ENCODE results near the gene CPT1B. TPM values are rescaled to one million over a fixed set of nuclear protein-coding genes. Genes with fewer than 3 reads are reported as not detected.

CPT1B gene
- total RNA-seq, 1 experiment from 2014 or later = 24.0 TPM

DNA sequence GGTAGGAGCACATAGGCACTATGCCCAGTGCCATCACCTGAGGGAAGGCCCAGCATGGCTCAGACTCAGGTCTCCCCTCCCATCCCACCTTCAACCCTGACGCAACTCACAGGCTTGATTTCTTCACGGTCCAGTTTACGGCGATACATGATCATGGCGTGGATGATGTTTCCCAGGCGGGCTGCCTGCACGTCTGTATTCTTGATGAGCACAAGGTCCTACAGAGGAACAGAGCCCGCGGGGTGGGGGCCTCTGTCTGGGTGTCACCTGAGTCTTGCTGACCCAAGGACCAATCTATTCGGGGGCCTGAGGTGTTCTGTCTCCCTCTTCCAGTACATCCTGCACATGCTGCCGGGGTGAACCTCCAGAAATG lies 3.9 kb downstream of the CPT1B start:
- Histone ChIP-seq H3K4me3 (ENCODE audit: insufficient read depth, low read depth, low read length) (no peak overlapping the region), H3K27me3 (ENCODE audit: control insufficient read depth, insufficient read depth, low read length) (no peaks in the 10 kb centered on the region), H3K36me3 (replicated peaks; ENCODE audit: control insufficient read depth, insufficient read depth, low read length) (no peaks in the 10 kb centered on the region; the same call in 1 of the 2 replicates)
- peak; percentile 32 for DNase-seq

DNA sequence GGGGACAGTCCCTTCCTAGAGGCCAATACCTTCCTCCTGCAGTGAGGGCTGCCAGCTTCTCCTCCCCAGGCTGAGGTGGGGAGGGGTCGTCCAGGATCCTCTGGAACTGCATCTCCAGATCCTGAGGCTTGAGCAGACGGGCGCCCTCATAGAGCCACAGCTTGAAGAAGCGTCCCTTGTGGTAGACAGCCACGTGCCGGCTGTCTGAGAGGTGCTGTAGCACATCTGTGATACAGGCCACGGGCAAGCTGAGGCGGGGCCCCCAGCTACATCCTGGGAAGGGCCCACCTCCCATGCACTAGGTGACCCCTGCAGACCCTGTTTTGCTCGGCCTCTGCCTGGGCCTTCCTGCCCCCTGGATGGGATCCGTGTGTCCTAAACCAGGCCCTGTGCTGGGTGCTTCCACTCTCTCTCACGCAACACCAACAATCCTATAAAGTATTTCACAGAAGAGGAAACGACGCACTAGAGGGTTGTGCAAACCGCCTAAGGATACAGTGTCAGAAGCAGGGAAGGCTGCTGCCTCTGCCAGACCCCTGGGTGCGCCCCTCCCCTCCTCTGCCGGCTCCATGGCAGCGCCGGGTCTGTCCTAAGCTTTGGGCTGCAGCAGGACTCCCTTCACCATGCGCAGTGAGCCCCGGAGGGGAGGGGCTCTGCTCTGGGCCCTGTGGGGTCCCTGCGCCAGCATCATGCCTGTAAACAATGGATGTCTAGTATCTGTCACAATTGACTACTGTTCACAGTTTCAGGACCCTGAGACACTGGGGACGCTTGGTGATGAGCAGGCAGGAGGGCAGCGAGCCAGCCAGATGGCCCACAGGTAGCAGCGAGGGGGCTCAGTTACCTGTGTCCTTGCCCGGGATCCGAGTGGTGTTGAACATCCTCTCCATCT lies 4.5 kb downstream of the CPT1B start:
- DNase-seq = peak; percentile 46
- H3K27me3 ChIP-seq (ENCODE audit: control insufficient read depth, insufficient read depth, low read length) = no peaks in the 10 kb centered on the region
- no peaks in the 10 kb centered on the region; the same call in 1 of the 2 replicates for H3K36me3 ChIP-seq (replicated peaks; ENCODE audit: control insufficient read depth, insufficient read depth, low read length)
- H3K4me3 ChIP-seq (ENCODE audit: insufficient read depth, low read depth, low read length) = no peak overlapping the region

DNA sequence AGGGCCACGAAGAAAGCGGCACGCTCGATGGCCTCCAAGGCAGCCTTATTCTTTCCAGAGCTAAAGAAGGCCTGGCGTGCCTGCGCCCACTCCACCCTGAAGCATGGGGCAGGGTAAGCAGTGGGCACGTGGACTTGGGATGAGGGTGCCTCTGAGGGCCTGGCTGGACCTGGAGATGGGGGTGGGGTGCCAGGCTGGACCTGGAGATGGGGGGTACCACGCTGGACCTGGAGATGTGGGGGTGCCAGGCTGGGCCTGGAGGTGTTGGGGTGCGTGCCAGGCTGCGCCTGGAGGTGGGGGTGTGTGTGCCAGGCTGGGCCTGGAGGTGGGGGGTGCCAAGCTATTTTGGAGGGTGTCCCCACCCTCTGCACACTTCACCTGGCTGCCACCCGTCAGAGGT lies 5.3 kb downstream of the CPT1B start:
- no peaks in the 10 kb centered on the region; the same call in 1 of the 2 replicates for H3K36me3 ChIP-seq (replicated peaks; ENCODE audit: control insufficient read depth, insufficient read depth, low read length)
- DNase-seq = peak; percentile 36
- H3K27me3 ChIP-seq (ENCODE audit: control insufficient read depth, insufficient read depth, low read length) = no peaks in the 10 kb centered on the region
- no peak overlapping the region for H3K4me3 ChIP-seq (ENCODE audit: insufficient read depth, low read depth, low read length)

DNA sequence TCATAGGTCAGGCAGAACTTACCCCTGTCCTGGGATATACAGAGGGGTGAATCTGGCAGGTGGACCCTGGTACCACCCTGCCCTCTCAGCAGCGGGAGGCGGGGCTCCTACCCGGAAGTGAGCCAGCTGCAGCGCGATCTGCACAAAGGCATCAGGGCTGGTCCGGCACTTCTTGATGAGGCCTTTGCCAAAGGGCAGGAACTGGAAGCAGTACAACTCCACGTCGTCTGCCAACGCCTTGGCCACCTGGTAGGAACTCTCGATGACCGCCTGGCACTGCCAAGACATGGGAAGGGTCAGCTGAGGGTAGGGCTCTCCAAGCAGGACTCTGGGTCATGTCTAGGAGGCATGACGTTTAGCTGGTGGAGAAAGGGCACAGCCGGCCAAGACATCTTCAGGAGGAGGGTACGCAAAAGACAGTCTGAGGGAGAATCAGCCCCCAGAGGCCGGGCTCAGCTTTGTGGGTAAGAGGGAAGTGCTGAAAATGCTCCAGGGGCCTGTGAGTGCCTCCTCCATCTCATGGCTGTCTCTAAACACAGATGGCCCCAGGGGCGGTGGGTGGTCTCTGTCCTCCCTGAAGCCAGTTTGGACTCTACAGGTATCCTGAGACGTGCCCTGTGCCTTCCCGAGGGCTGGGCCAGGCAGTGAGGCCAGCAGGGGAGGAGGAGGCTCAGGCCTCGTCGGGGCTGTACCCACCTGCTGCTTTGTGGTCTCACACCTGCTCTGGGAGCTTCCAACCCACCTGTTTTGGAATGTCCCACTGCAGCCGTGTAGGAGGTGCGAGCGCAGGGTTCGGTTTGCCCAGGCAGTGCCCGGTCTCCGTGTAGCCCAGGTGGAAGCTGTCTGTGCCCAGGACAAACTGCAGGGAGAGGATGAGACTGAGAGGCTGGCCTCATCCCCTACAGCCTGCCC lies 6.7 kb downstream of the CPT1B start:
- H3K27me3 ChIP-seq (ENCODE audit: control insufficient read depth, insufficient read depth, low read length) = no peaks in the 10 kb centered on the region
- H3K36me3 ChIP-seq (replicated peaks; ENCODE audit: control insufficient read depth, insufficient read depth, low read length) = no peaks in the 10 kb centered on the region; the same call in 1 of the 2 replicates
- peak; percentile 40 for DNase-seq
- H3K4me3 ChIP-seq (ENCODE audit: insufficient read depth, low read depth, low read length) = no peak overlapping the region

DNA sequence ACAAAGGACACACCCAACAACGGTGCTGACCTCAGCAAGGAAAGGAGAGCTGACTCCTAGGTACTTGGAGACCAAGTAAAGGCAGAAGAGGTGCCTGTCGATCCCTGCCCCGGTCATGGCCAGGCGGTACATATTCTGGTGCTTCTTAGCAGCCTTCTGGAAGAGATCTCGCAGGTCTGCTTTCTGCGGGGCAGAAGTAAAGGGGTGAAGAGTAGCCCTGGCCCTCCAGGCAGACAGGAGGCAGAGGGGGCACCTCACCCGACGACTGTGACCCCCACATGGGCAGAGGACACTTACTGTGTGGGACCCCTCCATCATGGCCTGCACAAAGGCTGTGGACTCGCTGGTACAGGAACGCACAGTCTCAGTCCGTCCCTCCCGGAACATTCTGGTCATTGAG lies 7.4 kb downstream of the CPT1B start:
- Histone ChIP-seq H3K4me3 (ENCODE audit: insufficient read depth, low read depth, low read length) (no peak overlapping the region), H3K36me3 (replicated peaks; ENCODE audit: control insufficient read depth, insufficient read depth, low read length) (no peaks in the 10 kb centered on the region; the same call in 1 of the 2 replicates), H3K27me3 (ENCODE audit: control insufficient read depth, insufficient read depth, low read length) (no peaks in the 10 kb centered on the region)
- peak; percentile 39 for DNase-seq

DNA sequence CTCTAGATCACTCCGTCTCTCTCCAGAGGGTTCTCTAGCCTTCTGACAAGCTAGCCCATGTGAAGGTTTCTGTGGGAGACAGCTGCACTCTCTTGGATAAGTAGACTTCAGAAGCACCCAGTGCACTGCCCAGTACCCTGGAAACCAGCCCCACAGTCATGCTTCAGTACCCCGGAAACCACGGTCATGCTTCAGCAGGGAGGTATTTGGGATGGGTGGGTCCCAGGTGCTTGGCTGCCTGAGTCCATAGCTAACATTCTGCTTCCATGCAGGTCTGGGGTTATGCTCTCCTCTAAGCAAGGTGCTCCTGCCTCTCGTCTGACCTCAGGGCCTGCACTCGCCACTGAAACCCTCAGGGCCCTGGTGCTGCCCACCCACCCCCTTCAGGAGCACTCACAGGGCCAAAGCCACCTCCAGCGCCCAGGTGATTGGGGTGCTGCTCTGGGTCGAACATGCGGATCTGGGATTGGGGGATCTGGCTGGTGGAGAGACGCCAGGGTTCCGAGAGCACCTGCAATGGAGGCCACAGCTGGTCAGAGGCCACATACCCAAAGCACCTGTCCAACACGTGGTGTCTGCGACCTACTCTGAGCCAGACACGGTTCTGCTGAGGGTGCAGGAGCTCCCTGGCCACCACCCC lies 8.2 kb downstream of the CPT1B start:
- peak; percentile 37 for DNase-seq
- Histone ChIP-seq H3K36me3 (replicated peaks; ENCODE audit: control insufficient read depth, insufficient read depth, low read length) (no peaks in the 10 kb centered on the region; the same call in 1 of the 2 replicates), H3K4me3 (ENCODE audit: insufficient read depth, low read depth, low read length) (no peak overlapping the region), H3K27me3 (ENCODE audit: control insufficient read depth, insufficient read depth, low read length) (peaks cover under 1% of the 10 kb centered on the region; the same call in 1 of the 2 replicates)

DNA sequence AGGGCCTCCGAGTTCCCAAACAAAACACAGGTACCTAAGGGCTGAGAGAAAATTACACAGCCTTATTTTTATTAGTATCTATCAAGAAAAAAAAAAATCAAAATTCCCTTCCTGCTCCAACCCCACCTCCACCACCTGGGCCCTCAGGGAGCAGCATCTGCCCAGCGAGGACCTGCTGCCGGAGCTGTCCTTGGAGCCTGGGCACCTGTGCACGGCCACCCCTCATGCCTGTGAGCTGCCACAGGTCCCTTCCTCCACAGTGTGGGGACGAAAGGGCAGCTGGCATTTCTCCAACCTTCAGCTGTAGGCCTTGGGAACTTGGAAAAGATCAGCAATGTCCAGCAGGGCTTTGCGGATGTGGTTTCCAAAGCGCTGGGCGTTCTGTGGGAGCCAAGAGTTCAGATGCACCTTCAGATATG lies 9.2 kb downstream of the CPT1B start:
- Histone ChIP-seq H3K4me3 (ENCODE audit: insufficient read depth, low read depth, low read length) (no peak overlapping the region), H3K27me3 (ENCODE audit: control insufficient read depth, insufficient read depth, low read length) (peaks cover 8% of the 10 kb centered on the region; the same call in 1 of the 2 replicates), H3K36me3 (replicated peaks; ENCODE audit: control insufficient read depth, insufficient read depth, low read length) (no peaks in the 10 kb centered on the region; the same call in 1 of the 2 replicates)
- peak; percentile 23 for DNase-seq

DNA sequence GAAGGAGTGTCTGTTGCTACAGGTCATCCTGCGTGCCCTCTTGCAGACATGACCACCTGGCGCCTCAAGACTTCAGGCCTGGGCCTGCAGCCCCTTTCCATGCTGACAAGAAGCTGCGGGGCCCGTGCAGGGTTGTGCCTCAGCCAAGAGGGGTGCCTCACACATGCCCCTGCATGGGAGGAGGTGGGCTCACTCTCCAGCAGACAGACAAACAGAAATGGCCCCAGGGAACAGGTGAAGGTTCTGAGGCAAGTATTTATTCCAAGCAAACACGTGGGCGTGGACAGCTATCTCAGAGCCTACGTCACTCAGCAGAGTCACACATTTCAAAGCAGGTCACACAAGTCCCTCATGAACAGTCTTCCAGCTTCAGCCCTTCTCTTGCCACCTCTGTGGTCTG lies 9.6 kb downstream of the CPT1B start:
- peak; percentile 26 for DNase-seq
- Histone ChIP-seq H3K4me3 (ENCODE audit: insufficient read depth, low read depth, low read length) (no peak overlapping the region), H3K36me3 (replicated peaks; ENCODE audit: control insufficient read depth, insufficient read depth, low read length) (no peaks in the 10 kb centered on the region; the same call in 1 of the 2 replicates), H3K27me3 (ENCODE audit: control insufficient read depth, insufficient read depth, low read length) (peaks cover 10% of the 10 kb centered on the region)

DNA sequence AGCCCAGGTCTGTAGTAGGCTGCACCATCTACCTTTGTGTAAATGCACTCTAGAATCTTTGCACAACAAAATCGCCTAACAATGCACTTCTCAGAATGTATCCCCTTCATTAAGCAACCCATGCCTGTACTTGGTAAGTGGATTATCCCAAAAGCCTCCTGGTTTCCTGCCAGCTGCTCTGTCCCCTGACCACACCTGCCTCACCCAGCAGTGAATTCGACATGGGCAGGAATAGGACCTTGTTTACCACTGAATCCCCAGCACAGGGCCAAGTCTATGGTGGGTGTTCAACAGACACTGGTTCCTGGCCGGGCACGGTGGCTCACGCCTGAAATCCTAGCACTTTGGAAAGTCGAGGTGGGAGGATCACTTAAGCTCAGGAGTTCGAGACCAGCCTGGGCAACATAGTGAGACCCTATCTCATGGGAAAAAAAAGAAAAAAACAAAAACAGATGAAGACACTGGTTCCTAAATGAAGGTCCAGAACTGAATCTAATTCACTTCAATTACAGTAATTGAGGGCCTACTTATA lies 10.4 kb downstream of the CPT1B start:
- Histone ChIP-seq H3K4me3 (ENCODE audit: insufficient read depth, low read depth, low read length) (no peak overlapping the region), H3K36me3 (replicated peaks; ENCODE audit: control insufficient read depth, insufficient read depth, low read length) (no peaks in the 10 kb centered on the region; the same call in 1 of the 2 replicates), H3K27me3 (ENCODE audit: control insufficient read depth, insufficient read depth, low read length) (peaks cover 17% of the 10 kb centered on the region)
- peak; percentile 22 for DNase-seq

DNA sequence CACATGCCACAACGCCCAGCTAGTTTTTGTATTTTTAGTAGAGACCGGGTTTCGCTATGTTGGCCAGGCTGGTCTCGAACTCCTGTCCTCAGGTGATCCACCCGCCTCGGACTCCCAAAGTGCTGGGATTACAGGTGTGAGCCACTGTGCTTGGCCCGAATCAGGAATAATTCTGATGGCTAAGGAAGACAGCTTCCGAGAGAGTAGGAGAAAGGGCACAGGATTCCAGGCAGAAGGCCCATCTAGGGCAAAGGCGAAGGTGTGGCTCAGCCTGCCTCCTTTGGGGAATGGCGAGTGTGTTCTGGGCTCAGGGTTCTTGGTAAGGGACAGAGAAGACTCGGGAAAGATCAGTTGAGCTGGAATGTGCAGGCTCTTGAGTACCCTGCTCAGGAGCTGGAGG lies 13.9 kb downstream of the CPT1B start:
- Histone ChIP-seq H3K27me3 (ENCODE audit: control insufficient read depth, insufficient read depth, low read length) (peaks cover 20% of the 10 kb centered on the region), H3K4me3 (ENCODE audit: insufficient read depth, low read depth, low read length) (no peak overlapping the region), H3K36me3 (replicated peaks; ENCODE audit: control insufficient read depth, insufficient read depth, low read length) (no peaks in the 10 kb centered on the region; the same call in 1 of the 2 replicates)
- no peak for DNase-seq

DNA sequence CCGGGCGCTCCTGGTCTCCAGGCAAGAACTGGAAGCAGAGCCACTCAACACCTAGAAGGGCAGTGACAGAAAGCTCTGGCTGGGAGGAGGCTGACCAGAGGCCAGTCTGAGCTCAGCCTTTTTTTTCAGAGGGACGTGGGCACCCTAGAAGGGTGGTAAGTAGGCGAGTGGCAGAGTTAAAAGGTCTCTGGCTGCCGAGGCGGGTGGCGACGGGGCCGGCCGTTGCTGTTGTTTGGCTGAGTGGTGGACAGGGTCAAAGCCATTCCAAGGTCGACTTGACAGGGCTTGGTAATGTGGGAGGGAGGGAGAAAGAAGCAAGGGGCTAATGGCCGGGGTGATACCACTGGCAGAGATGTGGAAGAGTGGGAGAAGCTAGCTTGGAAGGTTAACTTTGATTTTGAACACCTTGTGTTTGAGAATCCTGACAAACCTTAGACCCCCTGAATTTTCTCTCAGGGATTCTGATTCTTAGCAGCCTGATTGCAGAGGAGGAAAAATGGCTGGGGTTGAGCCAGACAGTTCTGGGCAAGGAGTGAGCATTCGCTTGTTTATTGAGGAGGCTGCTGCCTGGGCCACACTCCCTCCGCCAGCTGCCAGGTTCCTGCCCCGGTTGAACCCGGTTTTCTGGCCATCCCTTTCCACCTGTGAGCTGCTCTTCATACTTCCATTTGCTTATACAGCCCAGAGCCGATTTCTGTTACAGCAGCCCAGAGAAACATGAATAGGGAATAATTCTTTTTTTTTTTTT lies 14.6 kb downstream of the CPT1B start:
- H3K36me3 ChIP-seq (replicated peaks; ENCODE audit: control insufficient read depth, insufficient read depth, low read length) = no peaks in the 10 kb centered on the region
- H3K27me3 ChIP-seq (ENCODE audit: control insufficient read depth, insufficient read depth, low read length) = peaks cover 20% of the 10 kb centered on the region
- H3K4me3 ChIP-seq (ENCODE audit: insufficient read depth, low read depth, low read length) = peak overlapping the region; percentile 58
- DNase-seq = peak; percentile 70

DNA sequence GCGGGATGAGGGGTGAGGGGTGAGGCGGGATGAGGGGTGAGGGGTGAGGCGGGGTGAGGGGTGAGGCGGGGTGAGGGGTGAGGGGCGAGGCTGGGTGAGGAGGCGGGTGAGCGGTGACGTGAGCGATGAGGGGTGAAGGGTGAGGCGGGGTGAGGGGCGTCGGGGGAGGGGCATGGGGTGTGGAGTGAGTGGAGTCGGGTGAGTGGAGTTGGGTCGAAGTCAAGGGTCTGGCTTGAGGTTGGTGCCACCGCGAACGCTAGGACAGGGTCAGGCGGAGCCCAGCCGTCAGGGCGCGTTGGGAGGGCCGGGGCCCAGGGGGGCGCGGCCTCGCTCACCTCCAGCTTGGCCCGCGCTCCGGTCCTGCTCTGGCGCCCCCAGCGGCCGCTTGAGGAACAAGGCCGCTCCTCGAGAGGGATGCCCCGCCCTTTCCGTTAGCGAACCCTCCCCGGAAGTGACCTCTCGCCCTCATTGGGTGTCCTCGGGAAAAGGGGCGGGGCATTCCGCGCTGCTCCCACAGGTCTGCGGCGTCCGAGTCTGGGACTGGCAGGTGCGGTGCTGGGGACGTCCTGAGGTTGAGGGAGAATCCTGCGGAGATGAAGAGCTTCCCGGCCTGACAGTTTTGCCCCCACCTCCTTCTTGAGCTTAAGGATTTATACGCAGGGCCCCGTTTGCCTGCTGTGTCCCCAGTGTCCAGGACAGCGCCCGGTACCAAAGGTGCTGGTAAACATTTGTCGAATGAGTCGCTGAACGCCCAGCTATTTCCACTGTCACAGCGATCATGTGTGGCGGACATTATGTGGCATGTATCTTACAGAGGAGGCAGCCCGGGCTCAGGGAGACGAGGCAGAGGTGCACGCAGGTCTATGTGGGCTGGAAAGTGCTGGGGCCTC lies 15.5 kb downstream of the CPT1B start, which contains the start of gene SYCE3:
TSS of gene SYCE3 (minus strand) at position 397 of the 890 bp plus-strand sequence. CDS start 6,514 bp downstream, outside the sequence.
- Histone ChIP-seq H3K36me3 (replicated peaks; ENCODE audit: control insufficient read depth, insufficient read depth, low read length) (no peaks in the 10 kb centered on the region), H3K4me3 (ENCODE audit: insufficient read depth, low read depth, low read length) (peak within 1 kb of the TSS; percentile 58), H3K27me3 (ENCODE audit: control insufficient read depth, insufficient read depth, low read length) (peaks cover 20% of the 10 kb centered on the region)
- DNase-seq = peak; percentile 99
